Urothelium cell line (cell line): ENCODE data around the gene PRKG1.

ENCODE experiments used
- DNase-seq: peaks from one replicate; pipeline ENCODE4 v3.0.0; 2011; ENCODE audit warnings: low spot score, mixed read lengths
- FAIRE-seq: peaks from 2 replicates; lab custom pipeline; 2011; peaks lifted over from hg19 to GRCh38; lab: Jason Lieb, UNC

The PRKG1 gene

DNA sequence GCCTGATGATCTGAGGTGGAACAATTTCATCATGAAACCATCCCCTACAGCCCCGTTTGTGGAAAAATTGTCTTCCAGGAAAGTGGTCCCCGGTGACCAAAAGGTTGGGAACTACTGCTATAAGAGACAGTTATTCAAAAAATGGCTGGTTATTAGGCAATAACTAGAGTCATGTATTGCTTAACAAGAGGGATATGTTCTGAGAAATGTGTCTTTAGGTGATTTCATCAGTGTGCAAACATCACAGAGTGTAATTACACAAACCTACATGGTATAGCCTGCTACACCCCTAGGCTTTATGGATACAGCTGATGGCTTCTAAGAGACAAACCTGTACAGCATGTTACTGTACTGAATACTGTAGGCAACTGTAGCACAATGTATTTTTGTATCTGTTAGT lies 696.4 kb downstream of the PRKG1 start:
- FAIRE-seq, result no peak

DNA sequence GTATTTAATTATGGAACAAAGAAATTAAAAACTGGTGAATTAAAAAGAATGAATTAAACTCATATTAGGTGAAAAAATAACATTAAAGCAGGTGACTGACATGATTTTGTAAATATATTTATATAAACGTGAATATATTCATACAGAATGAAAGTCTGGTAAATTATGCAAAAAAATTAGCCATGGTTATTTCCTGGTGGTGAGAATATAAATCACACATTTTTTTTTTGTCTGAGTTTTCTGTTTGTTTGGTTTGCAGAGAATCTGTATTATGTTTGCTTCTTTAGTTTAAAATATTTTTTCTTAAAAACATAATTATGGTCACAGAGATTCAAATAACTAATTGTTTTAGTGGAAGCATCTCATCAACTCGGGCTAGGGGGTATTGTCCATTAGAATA lies 698.1 kb downstream of the PRKG1 start:
- FAIRE-seq, result no peak

More for the DNA sequence above, 696.4 kb downstream of the PRKG1 start:
- DNase-seq, result no peak

DNA sequence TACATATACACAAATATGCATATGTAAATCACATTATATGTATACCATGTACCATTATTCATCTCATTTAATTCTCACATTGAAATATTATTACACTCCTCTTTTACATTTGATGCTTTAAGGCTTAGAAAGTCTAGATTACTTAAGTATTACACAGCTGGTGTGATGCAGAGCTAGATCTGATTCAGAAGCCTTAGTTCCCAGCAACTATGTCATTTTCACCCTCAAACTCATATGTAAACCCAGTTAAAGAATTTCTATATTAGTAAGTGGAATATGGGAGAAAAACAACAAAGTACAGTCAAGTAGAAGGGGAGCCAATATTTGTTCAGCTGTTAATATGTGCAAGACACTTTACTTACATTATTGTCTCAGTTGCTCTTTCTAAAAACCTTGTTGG lies 699.4 kb downstream of the PRKG1 start:
- FAIRE-seq (no peak), DNase-seq (no peak)

More for the DNA sequence above, 698.1 kb downstream of the PRKG1 start:
- DNase-seq, result no peak

DNA sequence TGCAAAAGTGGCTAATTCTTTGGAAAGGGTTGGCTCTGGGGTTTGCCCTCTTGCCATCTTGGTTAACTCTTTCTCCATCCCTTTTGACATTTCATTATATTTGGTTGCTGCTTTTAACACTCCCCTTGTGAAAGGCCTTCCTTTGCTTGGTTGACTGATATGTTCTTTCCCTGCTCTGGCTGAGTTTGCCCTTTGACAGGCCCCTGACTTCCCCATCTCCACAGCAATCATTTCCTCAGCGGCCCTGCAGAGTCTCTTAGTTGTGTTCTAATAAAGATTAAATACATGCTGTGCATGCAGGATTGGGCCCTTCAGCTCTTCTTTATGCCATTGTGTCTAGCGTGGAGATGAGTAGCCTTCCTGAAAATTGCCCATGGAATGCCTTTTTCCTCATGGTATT lies 709.7 kb downstream of the PRKG1 start:
- no peak for DNase-seq
- no peak for FAIRE-seq

DNA sequence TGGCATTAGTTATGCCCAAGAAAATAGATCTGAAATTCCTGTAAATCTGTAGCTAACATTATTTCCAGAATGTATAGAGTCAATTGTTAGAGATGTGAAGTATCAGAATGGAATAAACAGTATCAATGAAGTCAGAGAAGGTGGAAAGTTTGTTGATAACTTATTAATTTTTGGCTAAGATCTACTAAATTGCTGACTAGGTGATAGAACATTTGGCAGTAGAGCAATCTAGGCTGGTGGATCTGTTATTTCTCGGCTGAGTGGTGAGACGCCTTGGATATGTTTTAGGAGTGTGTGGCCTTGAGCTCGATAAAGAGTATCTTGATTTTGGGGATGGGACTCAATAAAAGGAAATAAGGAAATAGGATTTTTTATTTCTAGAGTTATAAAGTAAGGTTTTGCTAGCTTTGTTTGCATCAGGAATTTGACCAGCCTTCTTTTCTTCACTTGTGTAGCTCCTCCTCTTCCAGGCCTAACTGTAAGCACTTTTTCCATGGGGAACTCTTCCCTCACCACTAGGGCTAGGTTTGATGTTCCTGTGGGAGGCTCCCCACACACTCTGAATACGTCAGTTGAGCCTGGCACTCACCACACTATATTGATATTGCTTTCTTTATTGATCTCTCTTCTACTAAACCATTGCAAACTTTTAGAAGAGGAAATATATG lies 711.9 kb downstream of the PRKG1 start:
- no peak for DNase-seq
- no peak for FAIRE-seq

DNA sequence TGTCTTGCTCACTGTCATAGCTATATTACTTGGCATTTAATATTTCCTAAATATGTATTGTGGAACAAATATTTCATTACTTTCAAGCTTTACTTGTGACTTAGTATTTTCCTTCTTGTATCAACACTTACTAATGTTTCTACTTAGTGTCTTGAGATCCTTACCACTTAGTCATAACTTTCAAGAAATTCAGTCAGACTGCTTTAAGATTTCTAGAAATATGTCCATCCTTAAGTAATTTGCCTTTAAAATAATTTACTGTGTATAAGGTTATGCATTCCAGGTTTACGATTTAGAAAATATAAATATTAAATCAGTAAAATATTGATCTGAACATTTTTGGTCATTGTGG lies 712.4 kb downstream of the PRKG1 start:
- no peak for FAIRE-seq

DNA sequence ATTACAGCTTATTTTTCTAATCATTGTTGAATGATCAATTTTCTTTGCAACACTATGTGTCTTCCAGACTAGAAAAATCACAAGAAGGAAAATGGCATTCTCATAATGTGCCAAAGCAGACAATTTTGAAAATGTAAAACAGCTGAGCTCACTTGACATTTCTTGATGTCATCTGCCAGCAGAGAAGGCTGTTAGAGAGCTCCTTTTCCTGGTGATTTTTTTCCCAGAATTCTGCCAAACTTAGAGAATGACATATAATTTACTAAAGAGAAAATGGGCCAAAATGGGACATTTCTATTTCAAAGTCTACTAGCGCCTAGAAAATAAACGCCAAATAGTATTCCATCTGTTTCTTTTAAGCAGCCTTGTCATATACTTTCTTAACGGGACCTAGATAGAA lies 714.0 kb downstream of the PRKG1 start:
- no peak for FAIRE-seq

More for the DNA sequence above, 712.4 kb downstream of the PRKG1 start:
- no peak for DNase-seq

DNA sequence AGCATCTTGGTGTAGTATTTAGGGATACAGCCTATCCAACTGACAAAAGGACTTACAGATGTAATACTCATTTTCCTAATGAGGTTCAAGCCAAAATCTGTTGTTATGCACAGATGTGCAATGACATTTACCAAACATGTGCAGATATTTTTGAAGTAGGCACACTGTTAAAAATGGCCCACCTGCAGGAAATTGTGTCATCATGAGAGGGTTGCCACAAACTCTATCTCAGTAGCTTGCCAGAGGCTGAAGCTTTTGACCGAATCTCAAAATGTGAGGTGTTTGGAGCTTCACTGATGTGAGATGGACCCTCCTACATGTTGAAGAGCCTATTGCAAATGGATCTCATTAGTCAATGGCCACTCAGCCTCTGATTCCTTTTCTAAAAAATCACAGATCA lies 714.8 kb downstream of the PRKG1 start:
- FAIRE-seq (no peak), DNase-seq (no peak)

More for the DNA sequence above, 714.0 kb downstream of the PRKG1 start:
- no peak for DNase-seq

DNA sequence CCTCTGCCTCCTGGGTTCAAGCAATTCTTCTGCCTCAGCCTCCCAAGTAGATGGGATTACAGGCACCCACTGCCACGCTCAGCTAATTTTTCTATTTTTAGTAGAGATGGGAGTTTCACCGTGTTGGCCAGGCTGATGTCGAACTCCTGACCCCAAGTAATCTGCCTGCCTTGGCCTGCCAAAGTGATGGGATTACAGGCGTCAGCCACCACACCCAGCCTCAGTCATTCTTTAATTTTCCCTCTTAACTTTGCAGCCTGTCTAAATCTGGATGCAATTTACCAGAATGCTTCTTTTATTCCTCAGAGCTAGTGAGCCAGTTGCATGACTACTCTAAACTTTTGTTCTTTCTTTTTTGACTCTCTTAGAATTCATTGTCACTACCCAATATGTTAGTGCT lies 715.6 kb downstream of the PRKG1 start:
- DNase-seq (no peak), FAIRE-seq (no peak)

DNA sequence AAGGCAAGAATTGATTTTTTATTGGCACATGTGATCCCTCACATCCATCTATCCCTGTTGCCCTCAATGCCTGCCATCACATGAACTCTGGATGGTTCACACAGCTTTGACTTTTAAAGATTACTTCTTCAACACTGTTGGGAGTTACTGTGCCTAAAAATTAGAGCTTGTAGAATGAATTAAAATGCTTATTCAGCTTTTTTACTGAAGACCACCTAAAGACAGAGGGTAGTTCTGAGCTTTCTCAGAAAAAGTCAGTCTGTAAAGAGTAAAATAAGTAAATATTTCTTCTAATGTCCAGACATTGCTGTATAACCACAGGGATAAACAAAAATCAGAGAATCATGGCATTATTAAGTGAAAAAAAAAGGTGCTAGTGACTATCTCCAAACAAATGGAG lies 718.4 kb downstream of the PRKG1 start:
- no peak for DNase-seq
- no peak for FAIRE-seq

DNA sequence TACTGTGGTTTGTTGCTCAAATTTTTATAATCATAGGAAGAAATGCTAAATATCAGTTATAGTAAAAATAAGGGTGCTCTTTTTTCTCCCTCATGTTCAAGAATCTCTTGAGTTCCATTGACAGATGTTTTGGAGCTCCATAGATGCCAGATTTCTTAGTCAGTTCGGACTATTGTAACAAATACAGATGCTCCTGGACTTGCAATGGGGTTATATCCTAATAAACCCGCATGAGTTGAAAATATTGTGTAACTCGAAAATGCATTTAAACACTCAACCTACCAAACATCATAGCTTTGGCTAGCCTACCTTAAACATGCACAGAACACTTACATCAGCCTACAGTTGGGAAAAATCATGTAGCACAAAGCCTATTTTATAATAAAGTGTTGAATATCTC lies 725.8 kb downstream of the PRKG1 start:
- DNase-seq (no peak), FAIRE-seq (no peak)

DNA sequence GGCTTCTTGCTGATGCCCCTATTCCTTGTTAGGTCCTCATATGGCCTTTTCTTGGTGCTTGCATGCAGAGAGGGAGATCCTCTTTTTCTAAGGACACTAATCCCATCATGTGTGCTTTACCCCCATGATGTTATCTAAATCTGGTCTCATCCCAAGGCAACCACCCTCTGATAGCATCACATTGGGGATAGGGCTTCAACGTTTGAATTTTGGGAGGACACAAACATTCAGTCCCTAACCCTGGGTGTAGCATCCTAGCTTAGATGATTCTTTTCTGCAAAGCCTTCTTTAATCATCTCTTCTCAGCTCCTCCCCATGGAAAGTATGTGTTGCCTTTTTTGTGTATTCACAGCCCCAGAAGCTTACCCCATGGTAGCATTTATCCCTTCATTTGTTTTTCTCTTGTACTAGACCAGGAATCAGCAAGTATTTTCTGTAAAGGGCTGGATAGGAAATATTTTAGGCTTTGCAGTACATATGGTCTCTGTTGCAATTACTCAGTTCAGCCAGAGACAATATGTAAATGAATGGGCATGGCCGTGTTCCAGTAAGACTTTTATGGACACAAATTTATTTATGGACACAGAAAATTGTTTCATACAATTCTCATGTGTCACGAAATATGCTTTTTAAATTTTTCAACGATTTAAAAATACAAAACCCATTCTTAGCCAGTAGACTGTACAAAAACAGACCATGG lies 726.6 kb downstream of the PRKG1 start:
- FAIRE-seq (no peak), DNase-seq (no peak)

DNA sequence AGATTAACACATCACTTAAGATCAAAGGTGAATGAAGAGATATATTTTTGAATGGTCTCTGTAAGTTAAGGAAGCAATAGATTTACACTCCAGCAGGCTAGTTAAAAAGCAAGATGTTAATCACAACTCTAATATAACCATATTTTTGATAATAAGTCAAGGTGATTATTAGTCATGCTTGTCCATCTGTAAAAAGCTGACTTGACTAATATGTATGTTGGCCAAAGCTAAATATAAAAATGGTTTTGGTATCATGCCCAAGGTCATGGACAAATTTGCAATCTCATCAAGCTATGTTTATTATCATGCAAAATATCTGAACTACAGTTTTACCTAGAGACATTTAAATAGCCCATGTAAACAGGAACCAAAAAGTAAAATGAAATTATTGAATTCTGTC lies 727.7 kb downstream of the PRKG1 start:
- DNase-seq, result no peak
- FAIRE-seq, result no peak

DNA sequence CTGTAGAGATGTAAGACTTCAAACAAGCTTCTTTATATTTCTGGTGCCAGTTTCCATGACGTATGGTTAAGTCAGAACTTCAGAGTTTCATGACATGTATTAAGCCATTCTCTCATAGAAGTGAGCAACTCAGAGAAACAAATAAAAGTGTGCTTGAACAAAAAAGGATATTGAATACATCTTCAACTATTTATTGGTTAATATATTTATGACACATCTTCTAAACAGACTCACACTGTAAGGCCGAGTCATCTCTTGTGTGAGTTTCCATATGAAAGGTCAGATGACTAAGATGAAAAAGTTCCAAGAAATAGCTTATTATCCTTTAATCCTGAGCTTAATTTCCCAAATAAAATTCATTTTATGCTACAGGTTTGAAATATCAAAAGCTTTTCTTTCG lies 730.6 kb downstream of the PRKG1 start:
- FAIRE-seq (no peak), DNase-seq (no peak)

DNA sequence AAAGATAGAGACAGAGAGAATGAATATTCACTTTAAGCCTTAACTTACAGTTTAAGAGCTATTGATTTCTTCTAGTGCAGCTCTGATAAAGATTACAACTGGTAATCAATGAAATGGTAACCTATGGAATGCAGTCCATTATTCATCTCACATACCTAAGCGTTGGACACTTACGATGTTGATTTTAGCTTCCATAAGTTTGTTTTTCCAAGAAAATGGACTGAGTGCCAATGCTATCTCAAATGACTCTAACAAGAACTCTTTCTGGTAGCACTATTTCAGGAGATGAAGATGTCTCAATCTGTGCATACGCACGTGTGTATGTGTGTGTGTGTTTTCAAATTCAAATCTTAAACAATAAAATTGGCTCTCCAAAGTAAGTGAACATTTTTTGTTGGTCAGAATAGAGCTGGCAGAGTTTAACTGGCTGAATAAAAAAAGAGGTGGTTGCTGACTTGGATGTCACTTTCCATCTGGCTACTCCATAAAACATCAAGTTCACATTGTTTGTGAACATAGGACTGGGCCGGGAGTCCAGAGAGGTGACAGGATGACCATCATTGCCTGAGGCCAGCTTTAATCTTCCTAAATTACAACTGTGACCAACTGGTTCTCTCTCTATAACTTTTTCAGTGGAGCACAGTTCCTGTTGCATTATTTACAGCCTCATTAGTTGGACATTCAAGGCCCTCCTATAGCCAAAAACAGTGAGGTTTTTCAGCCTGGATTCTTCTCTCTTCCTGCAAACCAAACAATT lies 732.0 kb downstream of the PRKG1 start:
- no peak for FAIRE-seq
- DNase-seq, result no peak

DNA sequence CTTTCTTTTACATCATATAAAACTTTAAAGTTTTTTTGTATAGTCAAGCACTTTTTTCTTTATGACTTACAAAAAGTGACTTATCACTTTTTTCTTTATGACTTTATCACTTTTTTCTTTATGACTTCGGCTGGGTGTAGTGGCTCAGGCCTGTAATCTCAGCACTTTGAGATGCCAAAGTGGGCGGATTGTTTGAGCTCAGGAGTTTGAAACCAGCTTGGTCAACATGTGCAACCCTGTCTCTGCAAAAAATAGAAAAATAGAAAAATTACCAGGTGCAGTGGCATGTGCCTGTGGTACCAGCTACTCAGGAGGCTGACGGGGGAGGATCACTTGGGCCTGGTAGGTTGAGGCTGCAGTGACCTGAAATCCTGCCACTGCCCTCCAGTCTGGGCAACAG lies 733.9 kb downstream of the PRKG1 start:
- no peak for FAIRE-seq

DNA sequence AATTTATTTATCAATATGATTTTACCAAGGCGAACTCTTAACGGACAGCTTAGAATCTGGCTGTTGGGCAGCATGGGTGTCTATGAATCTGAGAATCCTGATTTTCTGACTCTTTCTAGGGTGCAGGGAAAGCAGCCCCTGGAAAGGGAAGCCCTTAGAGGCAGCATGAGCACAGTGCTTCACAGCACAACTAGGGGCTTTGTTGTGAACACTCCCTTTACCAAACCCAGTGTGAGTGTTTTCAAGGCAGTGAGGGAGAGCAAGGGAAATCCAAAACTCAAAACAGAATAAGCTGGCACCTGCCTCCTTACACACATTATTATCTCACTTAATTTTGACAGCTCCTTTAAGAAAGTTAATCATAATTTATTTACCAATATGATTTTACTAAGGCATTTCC lies 741.4 kb downstream of the PRKG1 start:
- DNase-seq (no peak), FAIRE-seq (no peak)

More for the DNA sequence above, 733.9 kb downstream of the PRKG1 start:
- no peak for DNase-seq

DNA sequence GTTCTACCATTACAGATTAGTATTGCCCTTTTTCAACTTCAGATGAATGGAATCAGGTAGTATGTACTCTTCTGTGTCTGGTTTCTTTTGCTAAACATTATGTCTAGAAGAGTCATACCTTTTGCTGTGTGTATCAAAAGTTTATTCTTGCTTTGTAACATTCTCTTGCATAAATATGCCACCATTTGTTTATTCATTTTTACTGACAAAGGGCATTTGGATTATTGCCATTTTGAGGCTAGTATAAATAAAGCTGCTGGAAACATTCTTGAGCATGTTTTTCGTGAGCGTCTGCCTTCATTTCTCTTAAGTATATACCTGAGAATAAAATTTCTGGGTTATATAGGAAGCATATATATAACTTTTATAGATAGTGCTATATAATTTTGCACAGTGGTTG lies 746.8 kb downstream of the PRKG1 start:
- FAIRE-seq, result no peak
- DNase-seq, result no peak

DNA sequence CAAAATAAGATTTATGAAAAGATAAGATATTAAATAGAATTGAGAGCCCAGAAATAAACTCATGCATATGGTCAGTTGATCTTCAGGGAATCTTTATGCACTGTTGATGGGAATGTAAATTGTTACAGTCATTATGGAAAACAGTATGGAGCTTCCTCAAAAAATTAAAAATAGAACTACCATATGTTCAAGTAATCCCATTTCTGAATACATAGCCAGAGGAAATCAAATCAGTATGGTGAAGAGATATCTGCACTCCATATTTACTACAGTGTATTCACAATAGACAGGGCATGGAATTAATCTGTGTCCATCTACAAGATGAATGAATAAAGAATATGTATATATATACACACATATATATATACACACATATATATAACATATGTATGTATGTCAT lies 747.5 kb downstream of the PRKG1 start:
- no peak for DNase-seq
- FAIRE-seq, result no peak

DNA sequence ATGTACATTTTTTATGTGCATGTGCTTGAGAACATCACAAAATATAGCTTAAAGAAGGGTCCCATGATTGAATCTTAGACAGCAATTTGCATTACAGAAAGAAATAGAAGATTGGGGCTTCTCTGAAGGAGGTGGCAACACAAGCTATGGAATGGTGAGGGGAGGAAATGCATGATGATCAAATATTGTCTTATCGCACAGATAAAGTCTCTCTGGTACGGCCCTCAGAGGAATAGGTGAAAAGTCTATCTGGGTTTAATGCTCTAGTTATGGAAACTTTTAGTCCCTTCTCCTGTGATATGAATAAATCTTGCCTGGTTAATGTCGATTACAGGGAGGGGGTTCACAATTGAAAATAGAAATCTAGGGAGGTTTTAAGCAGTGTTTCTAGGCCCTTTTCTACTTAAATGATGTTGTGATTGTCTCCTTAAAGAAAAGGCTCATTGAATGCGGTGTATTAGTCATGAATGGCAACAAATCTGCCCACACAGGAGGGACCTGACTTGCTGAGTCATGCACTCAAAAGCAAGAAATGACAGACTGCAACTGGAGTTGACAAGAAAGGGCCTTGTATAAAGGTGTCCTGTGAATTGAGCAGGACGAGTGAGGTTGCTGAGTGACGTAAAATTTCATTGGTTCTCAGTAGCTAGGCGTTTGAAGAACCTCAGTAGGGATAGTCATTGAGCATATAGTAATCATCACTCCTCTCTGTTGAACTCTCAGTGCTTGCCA lies 758.5 kb downstream of the PRKG1 start:
- FAIRE-seq, result peak; percentile 84
- peak; percentile 83 for DNase-seq

DNA sequence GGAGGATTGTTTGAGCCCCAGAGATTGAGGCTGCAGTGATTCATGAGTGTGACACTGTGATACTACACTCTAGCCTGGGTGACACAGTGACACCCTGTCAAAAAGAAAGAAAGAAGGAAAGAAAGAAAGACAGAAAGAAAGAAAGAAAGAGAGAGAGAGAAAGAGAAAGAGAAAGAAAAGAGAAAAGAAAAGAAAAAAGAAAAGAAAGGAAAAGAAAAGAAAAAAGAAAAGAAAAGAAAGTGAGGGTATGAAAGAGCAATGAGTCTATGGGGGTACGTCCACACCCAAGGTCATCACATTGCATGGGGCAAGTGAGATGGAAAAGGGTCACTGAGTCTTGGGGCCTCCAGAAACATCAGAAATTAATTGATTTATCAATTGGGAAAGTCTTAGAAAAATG lies 760.3 kb downstream of the PRKG1 start:
- DNase-seq, result no peak
- FAIRE-seq, result no peak
